ENCODE measurements around the gene ABCF3. TPM values are rescaled to one million over a fixed set of nuclear protein-coding genes. Genes with fewer than 3 reads are reported as not detected.

ABCF3 gene
- total and polyA plus RNA-seq, 3 experiments from 2014 or later = 54.5 to 70.9 (median 70.8) TPM

DNA sequence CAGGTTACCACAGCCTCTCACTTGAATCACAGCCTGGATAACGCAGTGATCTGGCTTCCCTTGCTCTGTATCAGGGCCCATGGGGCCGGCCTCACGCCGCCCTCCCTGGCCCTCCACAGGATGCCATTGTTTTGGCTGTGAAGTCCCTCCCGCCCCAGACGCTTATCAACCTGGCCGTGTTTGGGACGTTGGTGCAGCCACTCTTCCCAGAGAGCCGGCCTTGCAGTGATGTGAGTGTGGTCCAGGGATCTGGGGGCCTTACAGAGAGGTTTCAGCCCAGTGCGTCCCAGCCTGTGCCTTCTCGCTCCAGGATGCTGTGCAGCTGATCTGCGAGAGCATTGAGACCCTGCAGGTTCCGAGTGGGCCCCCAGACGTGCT is 50.0 kb downstream of the ABCF3 start:
- no peak for DNase-seq
- H3K27ac ChIP-seq (ENCODE audit: low read depth, low read length) = no peak overlapping the region
- no peaks in the 10 kb centered on the region for H3K36me3 ChIP-seq (ENCODE audit: insufficient read depth, low read length)
- peaks cover 5 to 7% (median 6%) of the 10 kb centered on the region in 3 donors for H3K4me1 Mint-ChIP-seq
- no peaks in the 10 kb centered on the region for H3K9me3 ChIP-seq (ENCODE audit: low read length)
- ChIA-PET POLR2A (no interaction called here), CTCF (interaction anchor here (2.5 to 5.2 kb wide), 2 partner anchors 9 to 14 kb away, joined by 9 to 27 read pairs; partner anchors contain the start of gene EEF1AKMT4)
- H3K4me3 ChIP-seq (ENCODE audit: low read length) = no peak overlapping the region
- no peak overlapping the region for H3K4me3 Mint-ChIP-seq
- H3K27ac Mint-ChIP-seq = no peak overlapping the region
- no peaks in the 10 kb centered on the region for H3K9me3 Mint-ChIP-seq
- H3K27me3 Mint-ChIP-seq = peaks cover 24 to 36% of the 10 kb centered on the region in 2 donors
- no peaks in the 10 kb centered on the region for H3K36me3 Mint-ChIP-seq
- H3K4me1 ChIP-seq (ENCODE audit: insufficient read depth, low read length) = no peaks in the 10 kb centered on the region
- peaks cover 19% of the 10 kb centered on the region for H3K27me3 ChIP-seq (ENCODE audit: insufficient read depth, low read length, poor library complexity, severe bottlenecking)

DNA sequence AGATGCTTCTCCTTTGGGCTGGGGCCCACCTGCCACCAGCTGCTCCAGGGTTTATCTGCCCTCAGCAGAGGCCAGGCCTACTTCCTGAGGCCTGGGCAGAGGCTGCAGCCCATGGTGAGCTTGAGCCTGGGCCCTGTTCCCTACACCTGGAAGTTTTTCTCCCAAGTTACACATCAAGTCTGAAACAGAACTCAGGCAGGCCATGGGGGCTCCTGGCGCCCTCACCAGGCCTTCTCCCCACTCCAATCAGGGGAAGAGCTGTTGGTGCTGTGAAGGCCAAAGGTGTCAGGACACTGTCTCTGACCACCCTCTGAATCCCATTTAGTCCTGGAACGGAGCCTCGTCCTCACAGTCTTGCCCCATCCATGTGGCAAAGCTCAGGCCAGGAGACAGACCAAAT is 50.6 kb downstream of the ABCF3 start:
- CTCF ChIA-PET = interaction anchor here (2.5 to 5.2 kb wide), 2 partner anchors 9 to 13 kb away, joined by 9 to 27 read pairs; partner anchors contain the start of gene EEF1AKMT4
- no peak overlapping the region for H3K27ac Mint-ChIP-seq
- POLR2A ChIA-PET = interaction anchor here (0.6 kb wide), 1 partner anchor 548 kb away, joined by 3 read pairs; no protein-coding TSS in a partner anchor

DNA sequence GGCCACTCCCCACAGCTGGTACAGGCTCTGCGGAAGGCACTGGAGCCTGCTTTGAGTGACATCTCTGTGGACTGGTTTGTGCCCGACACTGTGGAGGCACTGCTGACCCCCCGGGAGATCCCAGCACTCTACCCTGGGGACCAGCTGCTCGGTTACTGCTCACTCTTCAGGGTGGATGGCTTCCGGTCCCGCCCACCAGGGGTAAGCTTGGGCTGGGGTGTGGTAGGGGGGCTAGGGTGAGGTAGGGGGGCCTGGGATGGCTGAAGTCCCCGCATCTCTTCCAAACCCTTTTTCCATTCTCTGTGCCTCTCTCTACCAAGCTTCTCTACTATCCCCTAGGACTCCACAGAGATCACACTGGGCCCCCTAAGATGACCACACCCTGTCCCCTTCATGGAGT is 51.2 kb downstream of the ABCF3 start:
- no peak overlapping the region for H3K4me3 ChIP-seq (ENCODE audit: low read length)
- Mint-ChIP-seq H3K4me1 (no peaks in the 10 kb centered on the region), H3K36me3 (peaks cover 0 to 4% (median 0%) of the 10 kb centered on the region in 3 donors), H3K4me3 (no peak overlapping the region), H3K27ac (no peak overlapping the region), H3K9me3 (no peaks in the 10 kb centered on the region), H3K27me3 (peaks cover 12 to 24% of the 10 kb centered on the region in 2 donors)
- POLR2A ChIA-PET = interaction anchor here (0.6 kb wide), 1 partner anchor 548 kb away, joined by 3 read pairs; no protein-coding TSS in a partner anchor
- DNase-seq = no peak
- no peak overlapping the region for H3K27ac ChIP-seq (ENCODE audit: low read depth, low read length)
- H3K9me3 ChIP-seq (ENCODE audit: low read length) = no peaks in the 10 kb centered on the region
- no peaks in the 10 kb centered on the region for H3K4me1 ChIP-seq (ENCODE audit: insufficient read depth, low read length)
- H3K36me3 ChIP-seq (ENCODE audit: insufficient read depth, low read length) = no peaks in the 10 kb centered on the region
- peaks cover 8% of the 10 kb centered on the region for H3K27me3 ChIP-seq (ENCODE audit: insufficient read depth, low read length, poor library complexity, severe bottlenecking)
- CTCF ChIA-PET = interaction anchor here (1.2 to 5.2 kb wide), 3 partner anchors 10 to 13 kb away, joined by 3 to 27 read pairs (median 9); partner anchors contain the start of gene EEF1AKMT4

More for the DNA sequence above, 50.6 kb downstream of the ABCF3 start:
- Histone ChIP-seq H3K27me3 (ENCODE audit: insufficient read depth, low read length, poor library complexity, severe bottlenecking) (peaks cover 13% of the 10 kb centered on the region), H3K4me3 (ENCODE audit: low read length) (no peak overlapping the region), H3K27ac (ENCODE audit: low read depth, low read length) (no peak overlapping the region), H3K4me1 (ENCODE audit: insufficient read depth, low read length) (no peaks in the 10 kb centered on the region), H3K36me3 (ENCODE audit: insufficient read depth, low read length) (no peaks in the 10 kb centered on the region), H3K9me3 (ENCODE audit: low read length) (no peaks in the 10 kb centered on the region)
- peaks cover 18 to 30% of the 10 kb centered on the region in 2 donors for H3K27me3 Mint-ChIP-seq
- no peaks in the 10 kb centered on the region for H3K9me3 Mint-ChIP-seq
- no peak overlapping the region for H3K4me3 Mint-ChIP-seq
- peaks cover 0 to 2% (median 0%) of the 10 kb centered on the region in 3 donors for H3K4me1 Mint-ChIP-seq
- no peak for DNase-seq
- no peaks in the 10 kb centered on the region for H3K36me3 Mint-ChIP-seq

DNA sequence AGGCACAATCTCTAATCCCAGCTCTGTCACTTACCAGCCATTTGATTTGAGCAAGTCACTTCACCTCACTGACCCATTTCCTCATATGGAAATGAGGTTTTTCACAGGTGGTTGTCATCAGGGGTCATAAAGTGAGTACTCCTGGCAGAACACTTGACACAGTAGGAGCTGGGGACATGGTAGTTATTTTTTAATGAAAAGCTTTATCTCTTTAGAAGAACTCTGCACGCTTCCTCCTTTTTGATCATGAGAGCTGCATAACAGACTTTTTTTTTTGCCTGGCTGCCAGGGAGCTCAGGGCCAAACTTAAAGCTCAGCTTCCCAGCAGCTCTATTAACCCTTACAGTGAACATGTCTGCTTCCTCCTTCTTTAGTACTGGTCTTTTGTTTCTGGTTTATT is 51.8 kb downstream of the ABCF3 start:
- Mint-ChIP-seq H3K4me1 (no peaks in the 10 kb centered on the region), H3K36me3 (peaks cover 1 to 10% (median 2%) of the 10 kb centered on the region in 3 donors), H3K4me3 (no peak overlapping the region), H3K27me3 (peaks cover 6 to 18% of the 10 kb centered on the region in 2 donors), H3K9me3 (no peaks in the 10 kb centered on the region), H3K27ac (no peak overlapping the region)
- no peaks in the 10 kb centered on the region for H3K9me3 ChIP-seq (ENCODE audit: low read length)
- H3K4me3 ChIP-seq (ENCODE audit: low read length) = no peak overlapping the region
- no peak overlapping the region for H3K27ac ChIP-seq (ENCODE audit: low read depth, low read length)
- H3K4me1 ChIP-seq (ENCODE audit: insufficient read depth, low read length) = no peaks in the 10 kb centered on the region
- CTCF ChIA-PET = interaction anchor here (1.2 to 5.2 kb wide), 3 partner anchors 9 to 12 kb away, joined by 3 to 27 read pairs (median 9); partner anchors contain the start of gene EEF1AKMT4
- H3K36me3 ChIP-seq (ENCODE audit: insufficient read depth, low read length) = peaks cover 2% of the 10 kb centered on the region
- peaks cover 2% of the 10 kb centered on the region for H3K27me3 ChIP-seq (ENCODE audit: insufficient read depth, low read length, poor library complexity, severe bottlenecking)
- POLR2A ChIA-PET = no interaction called here
- DNase-seq = no peak

DNA sequence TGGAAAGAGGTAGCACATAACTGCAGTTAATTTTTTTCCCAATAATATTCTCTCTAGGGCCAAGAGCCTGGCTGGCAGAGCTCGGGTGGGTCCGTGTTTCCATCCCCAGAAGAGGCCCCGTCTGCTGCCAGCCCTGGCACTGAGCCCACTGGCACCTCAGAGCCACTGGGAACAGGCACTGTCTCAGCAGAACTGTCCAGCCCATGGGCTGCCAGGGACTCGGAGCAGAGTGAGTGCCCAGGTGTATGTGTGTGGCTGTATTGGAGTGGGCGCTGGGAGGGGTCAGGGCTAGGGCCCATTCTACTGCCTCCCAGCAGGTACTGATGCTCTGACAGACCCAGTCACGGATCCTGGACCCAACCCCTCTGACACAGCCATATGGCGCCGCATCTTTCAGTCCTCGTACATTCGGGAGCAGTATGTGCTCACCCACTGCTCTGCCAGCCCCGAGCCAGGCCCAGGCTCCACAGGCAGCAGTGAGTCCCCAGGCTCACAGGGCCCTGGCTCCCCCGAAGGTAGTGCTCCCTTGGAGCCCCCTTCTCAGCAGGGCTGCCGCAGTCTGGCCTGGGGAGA is 52.3 kb downstream of the ABCF3 start:
- DNase-seq = no peak
- H3K27ac ChIP-seq (ENCODE audit: low read depth, low read length) = no peak overlapping the region
- Mint-ChIP-seq H3K4me1 (no peaks in the 10 kb centered on the region), H3K4me3 (no peak overlapping the region), H3K27ac (no peak overlapping the region), H3K9me3 (no peaks in the 10 kb centered on the region), H3K27me3 (peaks cover 4 to 15% of the 10 kb centered on the region in 2 donors), H3K36me3 (peaks cover 4 to 15% (median 6%) of the 10 kb centered on the region in 3 donors)
- no peaks in the 10 kb centered on the region for H3K27me3 ChIP-seq (ENCODE audit: insufficient read depth, low read length, poor library complexity, severe bottlenecking)
- no peak overlapping the region for H3K4me3 ChIP-seq (ENCODE audit: low read length)
- H3K36me3 ChIP-seq (ENCODE audit: insufficient read depth, low read length) = peaks cover 4% of the 10 kb centered on the region
- CTCF ChIA-PET = interaction anchor here (1.2 to 5.2 kb wide), 3 partner anchors 9 to 12 kb away, joined by 3 to 27 read pairs (median 9); partner anchors contain the start of gene EEF1AKMT4
- no peaks in the 10 kb centered on the region for H3K9me3 ChIP-seq (ENCODE audit: low read length)
- no peaks in the 10 kb centered on the region for H3K4me1 ChIP-seq (ENCODE audit: insufficient read depth, low read length)
- POLR2A ChIA-PET = no interaction called here

DNA sequence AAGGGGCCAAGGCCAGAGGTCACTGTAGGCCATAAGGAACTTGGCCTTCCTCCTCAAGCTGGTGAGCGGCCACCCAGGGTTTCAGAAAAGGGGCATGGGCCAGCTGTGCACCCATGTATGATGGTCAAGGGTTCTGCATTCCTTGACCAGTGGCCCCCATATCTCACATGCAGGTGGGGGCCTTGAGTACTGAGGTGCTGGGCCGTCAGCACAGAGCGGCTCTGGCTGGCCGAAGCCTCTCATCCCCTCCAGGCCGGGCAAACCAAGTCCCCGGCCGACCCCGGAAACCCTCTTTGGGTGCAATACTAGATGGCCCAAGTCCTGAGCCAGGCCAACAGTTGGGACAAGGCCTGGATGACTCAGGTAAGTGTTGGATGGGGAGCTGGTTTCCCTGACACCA is 53.2 kb downstream of the ABCF3 start:
- Histone ChIP-seq H3K4me1 (ENCODE audit: insufficient read depth, low read length) (no peaks in the 10 kb centered on the region), H3K9me3 (ENCODE audit: low read length) (no peaks in the 10 kb centered on the region), H3K27me3 (ENCODE audit: insufficient read depth, low read length, poor library complexity, severe bottlenecking) (no peaks in the 10 kb centered on the region), H3K27ac (ENCODE audit: low read depth, low read length) (no peak overlapping the region), H3K36me3 (ENCODE audit: insufficient read depth, low read length) (peaks cover 4% of the 10 kb centered on the region), H3K4me3 (ENCODE audit: low read length) (no peak overlapping the region)
- Mint-ChIP-seq H3K27ac (no peak overlapping the region), H3K4me3 (peak overlapping the region in 1 of 7 donors; percentile 15), H3K27me3 (peaks cover 2 to 10% of the 10 kb centered on the region in 2 donors), H3K36me3 (peaks cover 4 to 24% (median 6%) of the 10 kb centered on the region in 3 donors), H3K9me3 (no peaks in the 10 kb centered on the region), H3K4me1 (no peaks in the 10 kb centered on the region)
- DNase-seq = no peak
- POLR2A ChIA-PET = no interaction called here
- CTCF ChIA-PET = interaction anchor here (1.3 to 5.2 kb wide), 2 partner anchors 12 to 59 kb away, joined by 3 to 27 read pairs; no protein-coding TSS in a partner anchor

DNA sequence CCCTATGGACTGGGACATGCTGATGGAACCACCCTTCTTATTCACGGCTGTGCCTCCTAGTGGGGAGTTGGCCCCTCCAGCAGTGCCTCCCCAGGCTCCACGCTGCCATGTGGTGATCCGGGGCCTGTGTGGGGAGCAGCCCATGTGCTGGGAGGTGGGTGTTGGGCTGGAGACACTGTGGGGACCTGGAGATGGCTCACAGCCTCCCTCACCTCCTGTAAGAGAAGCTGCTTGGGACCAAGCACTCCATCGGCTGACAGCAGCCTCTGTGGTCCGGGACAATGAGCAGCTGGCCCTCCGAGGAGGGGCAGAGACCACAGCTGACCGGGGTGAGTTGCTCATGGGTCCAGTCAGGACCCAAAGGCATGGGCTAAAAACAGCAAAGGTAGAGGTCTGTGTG is 53.7 kb downstream of the ABCF3 start:
- H3K9me3 ChIP-seq (ENCODE audit: low read length) = no peaks in the 10 kb centered on the region
- no peak overlapping the region for H3K27ac ChIP-seq (ENCODE audit: low read depth, low read length)
- H3K4me1 ChIP-seq (ENCODE audit: insufficient read depth, low read length) = no peaks in the 10 kb centered on the region
- H3K27me3 ChIP-seq (ENCODE audit: insufficient read depth, low read length, poor library complexity, severe bottlenecking) = no peaks in the 10 kb centered on the region
- POLR2A ChIA-PET = interaction anchor here (0.6 kb wide), 1 partner anchor 48 kb away, joined by 3 read pairs; no protein-coding TSS in a partner anchor
- Mint-ChIP-seq H3K36me3 (peaks cover 4 to 29% (median 9%) of the 10 kb centered on the region in 3 donors), H3K4me3 (peak overlapping the region in 1 of 7 donors; percentile 40), H3K9me3 (no peaks in the 10 kb centered on the region), H3K27me3 (peaks cover 2 to 9% of the 10 kb centered on the region in 2 donors), H3K4me1 (no peaks in the 10 kb centered on the region), H3K27ac (no peak overlapping the region)
- no peak for DNase-seq
- H3K4me3 ChIP-seq (ENCODE audit: low read length) = no peak overlapping the region
- CTCF ChIA-PET = interaction anchor here (0.8 to 5.2 kb wide), 5 partner anchors 10 to 110 kb away, joined by 3 to 27 read pairs (median 4); partner anchors contain the start of gene EEF1AKMT4
- H3K36me3 ChIP-seq (ENCODE audit: insufficient read depth, low read length) = peaks cover 4% of the 10 kb centered on the region
